ENCODE measurements around the gene TCEA3.
A peak's percentile ranks its signal among the peaks of the same experiment; 100 is the strongest.

DNA sequence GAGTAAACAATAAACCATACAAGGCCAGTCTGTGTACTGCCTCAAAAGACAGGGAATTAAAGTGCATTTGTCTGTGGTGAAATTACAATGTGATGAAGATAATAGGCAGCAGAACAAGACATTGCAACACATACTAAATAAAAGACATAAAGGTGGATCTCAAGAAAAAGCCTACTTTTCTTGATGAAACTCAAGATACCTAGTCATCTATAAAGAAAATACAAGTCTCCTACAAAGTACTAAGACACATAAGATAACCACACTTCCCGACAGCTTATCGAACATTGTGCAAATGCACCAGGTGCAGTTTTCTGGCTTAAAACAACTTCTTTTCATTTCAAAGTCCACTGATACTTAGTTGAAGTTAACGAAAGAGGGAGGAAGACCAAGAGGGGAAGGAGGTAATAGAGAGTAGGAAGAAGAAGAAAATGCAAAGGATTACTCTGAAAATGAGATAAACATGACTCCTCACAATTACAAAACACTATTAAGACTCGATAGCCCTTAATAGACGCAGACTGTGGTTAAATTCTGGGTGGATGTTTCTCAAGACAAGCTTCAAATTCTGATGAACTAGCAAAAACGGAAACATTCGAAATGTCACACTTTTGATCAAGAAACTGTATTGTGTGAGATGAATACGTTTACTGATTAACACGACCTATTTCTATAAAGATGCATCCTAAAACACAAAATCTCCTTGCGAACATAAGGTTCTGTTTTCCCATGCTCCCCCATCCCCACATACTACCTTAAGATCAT is 82.4 kb downstream of the TCEA3 start:
- TF ChIP-seq EZH2 (IDR thresholded peaks at IDR 0.05; ENCODE audit: borderline replicate concordance, low read depth, low read length, severe bottlenecking) (no peak), POLR2AphosphoS5 (IDR thresholded peaks at IDR 0.05; ENCODE audit: insufficient read depth, low read depth, low read length) (no peak), POLR2A (IDR thresholded peaks at IDR 0.05; ENCODE audit: low read depth, low read length) (peak; percentile 33), MAX (IDR thresholded peaks at IDR 0.05; ENCODE audit: insufficient read depth, insufficient read length) (no peak), FOS (IDR thresholded peaks at IDR 0.05; ENCODE audit: borderline replicate concordance, insufficient read depth, low read length) (no peak), GATA2 (IDR thresholded peaks at IDR 0.05; ENCODE audit: insufficient read depth, insufficient read length, low read depth, low read length) (no peak), MYC (IDR thresholded peaks at IDR 0.05; ENCODE audit: low read depth, low read length) (no peak), JUN (IDR thresholded peaks at IDR 0.05; ENCODE audit: borderline replicate concordance, insufficient read depth, insufficient read length, low read depth) (no peak)
- TF ChIP-seq, protein P1, sequence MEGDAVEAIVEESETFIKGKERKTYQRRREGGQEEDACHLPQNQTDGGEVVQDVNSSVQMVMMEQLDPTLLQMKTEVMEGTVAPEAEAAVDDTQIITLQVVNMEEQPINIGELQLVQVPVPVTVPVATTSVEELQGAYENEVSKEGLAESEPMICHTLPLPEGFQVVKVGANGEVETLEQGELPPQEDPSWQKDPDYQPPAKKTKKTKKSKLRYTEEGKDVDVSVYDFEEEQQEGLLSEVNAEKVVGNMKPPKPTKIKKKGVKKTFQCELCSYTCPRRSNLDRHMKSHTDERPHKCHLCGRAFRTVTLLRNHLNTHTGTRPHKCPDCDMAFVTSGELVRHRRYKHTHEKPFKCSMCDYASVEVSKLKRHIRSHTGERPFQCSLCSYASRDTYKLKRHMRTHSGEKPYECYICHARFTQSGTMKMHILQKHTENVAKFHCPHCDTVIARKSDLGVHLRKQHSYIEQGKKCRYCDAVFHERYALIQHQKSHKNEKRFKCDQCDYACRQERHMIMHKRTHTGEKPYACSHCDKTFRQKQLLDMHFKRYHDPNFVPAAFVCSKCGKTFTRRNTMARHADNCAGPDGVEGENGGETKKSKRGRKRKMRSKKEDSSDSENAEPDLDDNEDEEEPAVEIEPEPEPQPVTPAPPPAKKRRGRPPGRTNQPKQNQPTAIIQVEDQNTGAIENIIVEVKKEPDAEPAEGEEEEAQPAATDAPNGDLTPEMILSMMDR (IDR thresholded peaks at IDR 0.05; ENCODE audit: extremely low read depth in 1 of 2, insufficient read depth in 1 of 2, low read depth in 1 of 2, low read length in 2 of 2), result no peak
